NCI-H2196 treated with DMSO at 0.1 percent for 48 hours (cell line): ENCODE results near the gene FAM3C.

Source experiments
- DNase-seq: peaks from one replicate; lab custom pipeline; 2025; ENCODE audit not compliant: unreplicated experiment; lab: John Stamatoyannopoulos, UW

FAM3C gene

GRCh38 chr7:121303422-121304101, 92.5 kb downstream of the FAM3C start:
- no peak for DNase-seq

DNA sequence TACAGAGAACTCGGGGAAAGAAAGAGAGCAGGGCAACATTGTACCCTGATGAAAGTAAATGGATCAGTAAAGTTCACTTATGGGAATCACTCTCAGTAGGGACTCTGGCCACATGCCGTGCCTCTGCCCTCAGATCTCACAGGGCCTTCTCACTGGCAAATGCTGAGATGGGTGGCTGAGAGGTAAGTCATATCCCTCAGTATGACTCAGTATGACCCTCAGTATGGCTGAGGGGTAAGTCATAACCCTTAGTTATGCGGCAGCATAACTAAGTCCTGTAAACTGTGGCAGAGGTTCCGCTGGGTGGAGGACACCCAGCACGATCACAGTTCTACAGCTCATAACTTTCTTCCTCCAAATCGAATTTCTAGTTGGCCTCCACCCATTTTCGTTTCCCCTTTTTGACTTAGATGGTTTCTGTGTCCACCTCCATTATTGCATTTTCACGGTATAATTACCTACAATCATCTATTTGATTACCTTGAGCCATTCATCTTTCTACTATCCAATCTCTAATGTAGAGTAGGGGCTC, 93.8 kb downstream of the FAM3C start:
- DNase-seq, result no peak

DNA sequence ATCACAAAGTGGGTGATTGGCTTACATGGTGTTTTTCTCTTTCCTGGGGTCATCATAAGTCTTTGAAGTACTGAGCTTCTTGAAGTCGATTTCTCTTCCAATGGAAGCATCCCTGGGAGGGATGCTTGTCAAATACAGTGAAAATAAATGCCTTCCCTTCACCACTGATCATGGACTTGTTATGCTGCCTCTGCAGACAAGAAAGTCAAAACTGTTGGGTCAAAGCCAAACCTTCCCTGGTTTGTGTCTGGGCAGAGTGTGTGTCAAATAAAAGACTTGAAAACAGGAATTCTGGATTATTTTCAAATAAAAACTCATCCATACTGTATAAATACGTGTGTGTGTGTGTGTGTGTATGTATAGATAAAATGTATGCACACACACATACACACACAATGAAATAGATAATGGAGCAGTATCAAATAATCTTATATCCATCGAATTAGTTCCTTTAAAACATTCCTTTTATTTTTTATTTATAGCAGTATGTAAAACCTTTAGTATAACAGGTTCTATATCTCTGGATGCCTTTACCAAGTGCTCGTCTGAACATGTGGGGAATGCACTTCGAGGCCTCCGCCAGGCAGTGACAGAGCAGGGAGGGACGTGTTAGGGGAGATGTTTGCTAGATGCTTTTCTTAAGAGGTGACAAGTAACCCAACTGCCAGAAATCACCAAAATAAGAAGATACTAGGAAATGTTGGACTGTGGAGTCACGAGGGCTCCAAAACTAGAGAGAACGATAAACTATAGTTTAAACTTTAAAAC, 94.5 kb downstream of the FAM3C start:
- no peak for DNase-seq

- no peak for DNase-seq
Observed at GRCh38 chr7:121300685-121301420, 95.3 kb downstream of the FAM3C start.
